H9 (cell line): ENCODE measurements around the gene CFAP299. TPM values are rescaled to one million over a fixed set of nuclear protein-coding genes. Genes with fewer than 3 reads are reported as not detected.

ENCODE experiments used
- DNase-seq: peaks from one replicate; pipeline ENCODE4 v3.0.0-alpha.2; 2017
- H2AFZ ChIP-seq: one replicate; pipeline ENCODE4 v1.6.1; 2013; ENCODE audit warnings: mild to moderate bottlenecking, low read length, control low read depth, moderate library complexity
- H2AK5ac ChIP-seq: 2 replicates; pipeline ENCODE4 v1.6.1; 2013; ENCODE audit warnings: low read length, control low read depth, mixed read lengths; ENCODE audit not compliant: insufficient read length
- H2BK120ac ChIP-seq: one replicate; pipeline ENCODE4 v1.6.1; 2013; ENCODE audit warnings: low read depth, mild to moderate bottlenecking, low read length, control low read depth, inconsistent platforms; ENCODE audit not compliant: poor library complexity, severe bottlenecking
- H2BK12ac ChIP-seq: 2 replicates; pipeline ENCODE4 v1.6.1; 2013; ENCODE audit warnings: low read length, control low read depth, mixed read lengths, low read depth; ENCODE audit not compliant: insufficient read length
- H2BK15ac ChIP-seq: 2 replicates; pipeline ENCODE4 v1.6.1; 2013; ENCODE audit warnings: low read depth, low read length, control low read depth
- H2BK20ac ChIP-seq: one replicate; pipeline ENCODE4 v1.6.1; 2013; ENCODE audit warnings: low read depth, mild to moderate bottlenecking, low read length, control low read depth, inconsistent platforms; ENCODE audit not compliant: poor library complexity, severe bottlenecking
- H2BK5ac ChIP-seq: 2 replicates; pipeline ENCODE4 v1.6.1; 2013; ENCODE audit warnings: low read length, control low read depth, mixed read lengths; ENCODE audit not compliant: insufficient read length
- H3K14ac ChIP-seq: 2 replicates; pipeline ENCODE4 v1.6.1; 2013; ENCODE audit warnings: low read length, control low read depth; ENCODE audit not compliant: insufficient read depth
- H3K18ac ChIP-seq: 2 replicates; pipeline ENCODE4 v1.6.1; 2013; ENCODE audit warnings: low read depth, mild to moderate bottlenecking, mixed read lengths, low read length, control low read depth; ENCODE audit not compliant: insufficient read length
- H3K23ac ChIP-seq: 2 replicates; pipeline ENCODE4 v1.6.1; 2013; ENCODE audit warnings: low read length, control low read depth, mixed read lengths, low read depth; ENCODE audit not compliant: insufficient read length
- H3K23me2 ChIP-seq: 2 replicates; pipeline ENCODE4 v1.6.1; 2013; ENCODE audit warnings: low read depth, mild to moderate bottlenecking, mixed read lengths, low read length, control low read depth; ENCODE audit not compliant: insufficient read length, poor library complexity, severe bottlenecking
- H3K27ac ChIP-seq: 2 replicates; pipeline ENCODE4 v1.5.1; 2013; ENCODE audit warnings: low read length, control low read depth, mixed read lengths, low read depth; ENCODE audit not compliant: insufficient read length
- H3K27me3 ChIP-seq: 2 replicates; pipeline ENCODE4 v1.6.1; 2013; ENCODE audit warnings: low read length, control low read depth, inconsistent platforms; ENCODE audit not compliant: insufficient read depth
- H3K4ac ChIP-seq: 2 replicates; pipeline ENCODE4 v1.6.1; 2013; ENCODE audit warnings: low read depth, mild to moderate bottlenecking, control low read depth, inconsistent platforms, low read length, moderate library complexity
- H3K4me1 ChIP-seq: 2 replicates; pipeline ENCODE4 v1.6.1; 2013; ENCODE audit warnings: low read length, control low read depth, inconsistent platforms; ENCODE audit not compliant: insufficient read depth
- H3K4me2 ChIP-seq: 2 replicates; pipeline ENCODE4 v1.6.1; 2013; ENCODE audit warnings: low read length, control low read depth, mixed read lengths; ENCODE audit not compliant: insufficient read length, insufficient read depth
- H3K56ac ChIP-seq: 2 replicates; pipeline ENCODE4 v1.6.1; 2013; ENCODE audit warnings: low read depth, mild to moderate bottlenecking, mixed read lengths, low read length, control low read depth; ENCODE audit not compliant: insufficient read length
- H3K79me1 ChIP-seq: 2 replicates; pipeline ENCODE4 v1.6.1; 2013; ENCODE audit warnings: low read depth, mild to moderate bottlenecking, moderate library complexity, low read length, control low read depth, inconsistent platforms; ENCODE audit not compliant: insufficient read depth, poor library complexity, severe bottlenecking
- H3K79me2 ChIP-seq: 2 replicates; pipeline ENCODE4 v1.6.1; 2013; ENCODE audit warnings: low read length, control low read depth, inconsistent platforms; ENCODE audit not compliant: insufficient read depth
- H3K9ac ChIP-seq: 2 replicates; pipeline ENCODE4 v1.6.1; 2013; ENCODE audit warnings: low read length, control low read depth, mixed read lengths; ENCODE audit not compliant: insufficient read length; ENCODE audit errors: extremely low read depth
- H3K9me3 ChIP-seq: one replicate; pipeline ENCODE4 v1.6.1; 2013; ENCODE audit warnings: low read depth, low read length, inconsistent platforms; ENCODE audit not compliant: control insufficient read depth
- H3T11ph ChIP-seq: one replicate; pipeline ENCODE4 v1.6.1; 2013; ENCODE audit warnings: mild to moderate bottlenecking, low read length, control low read depth, inconsistent platforms
- H4K20me1 ChIP-seq: one replicate; pipeline ENCODE4 v1.6.1; 2013; ENCODE audit not compliant: control insufficient read depth, insufficient read length, insufficient read depth
- H4K5ac ChIP-seq: 2 replicates; pipeline ENCODE4 v1.6.1; 2013; ENCODE audit warnings: low read depth, mild to moderate bottlenecking, mixed read lengths, low read length, control low read depth; ENCODE audit not compliant: insufficient read length
- H4K8ac ChIP-seq: replicated peaks from 2 replicates; pipeline ENCODE4 v1.6.1; 2013; ENCODE audit warnings: low read length, control low read depth, mixed read lengths, low read depth; ENCODE audit not compliant: insufficient read length
- H4K91ac ChIP-seq: 2 replicates; pipeline ENCODE4 v1.6.1; 2013; ENCODE audit warnings: low read depth, mild to moderate bottlenecking, moderate library complexity, mixed read lengths, low read length, control low read depth; ENCODE audit not compliant: insufficient read length
- H3K27ac Mint-ChIP-seq, 3 experiments: 2 replicates in 2 of 3; 3 replicates in 1 of 3; pipeline ENCODE4 v1.8.0; 2020 to 2021; ENCODE audit warnings: mixed read lengths in 3 of 3, mild to moderate bottlenecking in 1 of 3, moderate library complexity in 1 of 3
- H3K27me3 Mint-ChIP-seq: 2 replicates; pipeline ENCODE4 v1.8.0; 2021; ENCODE audit warnings: low read depth, mild to moderate bottlenecking, moderate library complexity, mixed read lengths
- H3K36me3 Mint-ChIP-seq, 3 experiments: 2 replicates in 2 of 3; 3 replicates in 1 of 3; pipeline ENCODE4 v1.8.0; 2020 to 2021; ENCODE audit warnings: low read depth in 3 of 3, mixed read lengths in 3 of 3; ENCODE audit not compliant: insufficient read depth in 1 of 3
- H3K4me1 Mint-ChIP-seq, 2 experiments: 2 replicates each; pipeline ENCODE4 v1.8.0; 2020; ENCODE audit warnings: mixed read lengths in 2 of 2
- H3K4me3 Mint-ChIP-seq, 2 experiments: 2 replicates in 1 of 2; 3 replicates in 1 of 2; pipeline ENCODE4 v1.8.0; 2020 to 2021; ENCODE audit warnings: mild to moderate bottlenecking in 2 of 2, mixed read lengths in 2 of 2, moderate library complexity in 1 of 2
- H3K9me3 Mint-ChIP-seq, 2 experiments: 2 replicates in 1 of 2; 3 replicates in 1 of 2; pipeline ENCODE4 v1.8.0; 2020; ENCODE audit warnings: mild to moderate bottlenecking in 2 of 2, mixed read lengths in 2 of 2, moderate library complexity in 1 of 2
- CTCF ChIP-seq: fragments of 200-600 bp; sonication (generic); conservative IDR thresholded peaks from 3 replicates; pipeline ENCODE4 v1.8.0; 2021; ENCODE audit warnings: antibody characterized with exemption, mild to moderate bottlenecking
- total RNA-seq: library from RNA; stranded (reverse); gene quantifications from 2 replicates; pipeline ENCODE4 v1.2.1, GENCODE V29; 2021

Gene CFAP299
- total RNA-seq, 1 experiment from 2014 or later, result not detected

GRCh38 chr4:80812145-80812544, 476.6 kb downstream of the CFAP299 start:
- Histone ChIP-seq H4K20me1 (no peaks in the 10 kb centered on the region), H3K18ac (no peak overlapping the region), H3K27me3 (no peaks in the 10 kb centered on the region), H3K4me2 (no peak overlapping the region), H2BK5ac (no peak overlapping the region), H2AFZ (no peak overlapping the region), H2BK12ac (no peak overlapping the region), H2BK120ac (no peak overlapping the region), H3T11ph (no peak overlapping the region), H3K14ac (no peak overlapping the region), H3K56ac (no peak overlapping the region), H3K9ac (no peak overlapping the region), H3K4ac (no peak overlapping the region), H4K91ac (no peak overlapping the region), H2BK15ac (no peak overlapping the region), H2AK5ac (no peak overlapping the region), H3K79me1 (no peaks in the 10 kb centered on the region), H3K27ac (no peak overlapping the region), H4K5ac (no peak overlapping the region), H3K23ac (no peak overlapping the region), H4K8ac (no peak overlapping the region), H3K79me2 (no peaks in the 10 kb centered on the region), H3K4me1 (no peaks in the 10 kb centered on the region), H2BK20ac (no peak overlapping the region), H3K9me3 (no peaks in the 10 kb centered on the region), H3K23me2 (no peaks in the 10 kb centered on the region)
- no peak overlapping the region for H3K4me3 Mint-ChIP-seq
- no peak for DNase-seq
- H3K27ac Mint-ChIP-seq, result no peak overlapping the region; a peak in 1 of 7 replicates
- H3K9me3 Mint-ChIP-seq, result no peaks in the 10 kb centered on the region
- no peak for TF ChIP-seq CTCF
- no peaks in the 10 kb centered on the region for H3K36me3 Mint-ChIP-seq
- H3K27me3 Mint-ChIP-seq, result no peaks in the 10 kb centered on the region
- H3K4me1 Mint-ChIP-seq, result peaks cover 0 to 4% of the 10 kb centered on the region in 2 experiments; a peak in 1 of 4 replicates
